DMS79 (cell line): ENCODE results near the gene DNAH2.
"Not testable (repeated sequence)": the region's sequence is repeated elsewhere in the genome, so short reads cannot be mapped to it uniquely, and the experiment has no call there.

Experiments
- DNase-seq: peaks from one replicate; lab custom pipeline; 2025; lab: John Stamatoyannopoulos, UW

DNAH2 gene

DNA sequence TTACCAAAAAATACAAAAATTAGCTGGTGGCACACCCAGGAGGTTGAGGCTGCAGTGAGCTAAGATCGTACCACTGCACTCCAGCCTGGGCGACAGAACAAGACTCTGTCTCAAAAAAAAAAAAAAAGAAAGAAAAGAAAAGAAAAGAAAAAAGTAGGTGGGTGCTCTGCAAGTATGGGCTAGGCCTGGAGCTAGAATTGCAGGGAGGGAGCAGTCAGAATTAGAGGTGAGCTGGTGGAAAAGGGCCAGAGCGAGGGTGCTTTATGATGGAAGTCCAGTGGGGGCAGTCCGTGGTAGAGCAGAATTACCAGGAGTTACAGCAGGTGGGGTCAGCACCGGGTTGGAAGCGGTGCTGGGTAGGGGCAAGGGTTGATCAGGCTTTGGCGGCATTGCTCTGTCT is 59.5 kb downstream of the DNAH2 start:
- DNase-seq = no peak

DNA sequence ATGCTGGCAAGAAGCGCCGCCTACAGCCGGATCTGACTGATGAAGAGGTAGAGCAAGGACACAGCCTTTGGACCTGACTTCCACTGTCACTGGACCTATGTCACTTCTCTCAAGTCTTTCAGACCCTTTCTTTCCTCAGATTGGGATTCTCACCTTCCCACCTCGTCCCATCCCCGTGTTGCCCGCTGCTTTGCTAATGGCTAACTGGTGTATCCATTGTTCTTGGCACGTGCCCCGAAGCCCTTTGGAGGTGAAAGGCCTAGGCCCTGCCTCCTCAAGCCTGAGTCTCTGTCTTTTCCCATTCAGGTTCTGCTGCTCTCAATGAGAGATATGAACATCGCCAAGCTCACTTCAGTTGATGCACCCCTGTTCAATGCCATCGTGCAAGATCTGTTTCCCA is 63.2 kb downstream of the DNAH2 start:
- no peak for DNase-seq

DNA sequence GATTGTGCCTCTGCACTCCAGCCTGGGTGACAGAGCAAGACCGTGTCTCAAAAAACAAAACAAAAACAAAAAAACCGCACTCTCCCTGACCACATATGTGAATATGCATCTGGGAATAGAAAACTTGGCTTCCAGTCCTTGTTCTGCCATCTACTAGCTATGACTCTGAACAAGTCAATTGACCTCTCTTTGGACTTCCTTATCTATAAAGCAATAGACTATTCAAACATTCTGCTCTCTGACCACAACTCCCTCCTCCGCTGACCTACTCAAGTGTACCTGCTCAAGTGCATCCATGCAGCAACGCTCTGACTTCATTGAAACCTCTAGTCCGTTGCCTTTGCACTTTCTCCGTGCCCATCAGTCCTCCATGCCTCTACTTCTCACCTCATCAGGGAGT is 63.9 kb downstream of the DNAH2 start:
- no peak for DNase-seq

GRCh38 chr17:7782240-7782639 is 64.7 kb downstream of the DNAH2 start:
- no peak for DNase-seq

GRCh38 chr17:7786866-7787265 is 69.3 kb downstream of the DNAH2 start:
- no peak for DNase-seq

- DNase-seq = no peak
Measured at GRCh38 chr17:7789131-7789530, 71.6 kb downstream of the DNAH2 start.

DNA sequence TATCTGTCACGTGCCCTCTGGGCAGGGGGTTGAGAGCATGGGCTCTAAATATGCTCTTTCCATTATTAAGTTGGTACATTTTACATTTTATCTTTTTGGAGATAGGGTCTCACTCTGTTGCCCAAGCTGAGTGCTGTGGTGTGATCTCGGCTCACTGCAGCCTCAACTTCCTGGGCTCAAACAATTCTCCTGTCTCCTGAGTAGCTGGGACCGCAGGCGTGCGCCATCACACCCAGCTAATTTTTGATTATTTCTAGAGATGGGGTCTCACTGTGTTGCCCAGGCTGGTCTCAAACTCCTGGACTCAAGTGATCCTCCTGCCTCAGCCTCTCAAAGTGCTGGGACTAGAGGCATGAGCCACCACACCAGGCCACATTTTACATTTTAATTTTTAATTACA is 72.6 kb downstream of the DNAH2 start:
- no peak for DNase-seq

DNA sequence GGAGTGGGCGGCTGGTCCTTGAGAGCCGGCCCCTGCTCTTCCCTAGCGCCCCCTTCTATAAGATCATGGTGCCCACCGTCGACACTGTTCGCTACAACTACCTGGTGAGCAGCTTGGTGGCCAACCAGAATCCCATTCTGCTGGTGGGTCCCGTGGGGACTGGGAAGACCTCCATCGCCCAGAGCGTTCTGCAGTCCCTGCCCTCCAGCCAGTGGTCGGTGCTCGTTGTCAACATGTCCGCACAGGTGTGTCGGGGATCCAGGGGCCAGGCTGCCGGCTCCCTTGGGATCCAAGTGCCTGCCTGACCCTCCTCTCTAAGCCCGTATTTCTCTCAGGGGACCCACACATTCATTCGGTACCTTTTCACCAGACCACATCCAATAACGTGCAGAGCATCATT is 75.1 kb downstream of the DNAH2 start:
- no peak for DNase-seq

DNA sequence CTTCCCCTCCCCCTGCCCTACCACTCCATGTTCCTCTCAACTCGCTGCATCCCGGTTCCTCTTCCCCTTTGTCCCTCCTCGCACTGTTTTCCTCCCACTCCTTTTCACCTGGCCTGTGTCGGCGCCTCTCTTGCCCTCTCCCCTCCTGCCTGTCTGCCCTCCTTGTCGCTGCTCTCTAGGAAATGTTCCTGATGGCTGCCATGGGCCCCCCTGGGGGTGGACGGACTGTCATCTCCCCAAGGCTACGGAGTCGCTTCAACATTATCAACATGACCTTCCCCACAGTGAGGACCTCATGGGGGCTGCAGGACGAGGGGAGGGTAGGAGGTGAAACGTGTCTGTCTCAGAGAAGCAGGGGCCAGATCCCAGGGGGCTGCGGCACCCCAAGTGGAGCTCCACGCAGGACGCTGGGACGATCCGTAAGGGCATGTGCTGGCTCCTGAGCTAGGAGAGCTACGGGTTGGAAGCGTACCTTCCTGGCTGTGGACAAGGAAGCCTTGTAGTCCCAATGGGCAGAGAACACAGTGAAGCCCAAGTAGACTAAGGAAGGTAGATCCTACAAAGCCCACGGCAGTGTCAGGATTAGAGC is 76.6 kb downstream of the DNAH2 start:
- DNase-seq = no peak

- no peak for DNase-seq
Measured at GRCh38 chr17:7797976-7798375, 80.4 kb downstream of the DNAH2 start.

GRCh38 chr17:7798839-7799238 is 81.3 kb downstream of the DNAH2 start:
- no peak for DNase-seq

DNA sequence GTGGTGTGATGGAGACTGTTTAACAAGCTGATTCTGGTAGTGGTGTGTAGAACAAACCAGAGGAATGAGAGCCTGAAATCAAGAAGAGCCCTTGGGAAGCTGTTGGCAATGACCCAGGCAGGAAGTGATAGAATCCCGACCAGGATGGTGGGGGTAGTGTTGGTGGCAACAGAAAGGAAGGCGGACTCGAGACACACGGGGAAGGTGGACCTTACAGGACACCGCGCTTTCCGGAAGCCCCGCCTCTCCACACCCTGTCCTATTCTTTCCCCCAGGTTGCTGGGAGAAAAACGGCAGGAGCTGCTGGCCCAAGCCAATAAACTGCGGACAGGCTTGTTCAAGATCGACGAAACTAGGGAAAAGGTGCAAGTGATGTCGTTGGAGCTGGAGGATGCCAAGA is 86.4 kb downstream of the DNAH2 start:
- no peak for DNase-seq

DNA sequence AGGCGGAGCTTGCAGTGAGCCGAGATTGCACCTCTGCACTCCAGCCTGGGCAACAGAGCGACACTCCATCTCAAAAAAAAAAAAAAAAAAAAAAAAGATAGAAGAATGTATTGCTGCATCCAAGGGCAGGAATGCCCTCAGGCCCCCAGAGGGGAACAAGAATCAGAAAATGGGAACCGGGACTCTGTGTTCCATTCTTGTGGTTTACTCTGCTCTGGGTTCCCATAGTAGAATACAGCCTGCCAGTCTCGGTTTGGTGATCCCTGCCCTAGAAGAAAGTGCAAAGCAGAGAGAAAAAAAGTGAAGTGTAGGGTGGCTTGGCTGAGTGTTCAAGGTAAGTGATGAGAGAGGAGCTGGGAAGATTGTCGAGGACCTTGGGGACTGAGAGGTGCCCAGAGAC is 89.0 kb downstream of the DNAH2 start:
- no peak for DNase-seq

- no peak for DNase-seq
Measured at GRCh38 chr17:7807206-7807605, 89.7 kb downstream of the DNAH2 start.

DNA sequence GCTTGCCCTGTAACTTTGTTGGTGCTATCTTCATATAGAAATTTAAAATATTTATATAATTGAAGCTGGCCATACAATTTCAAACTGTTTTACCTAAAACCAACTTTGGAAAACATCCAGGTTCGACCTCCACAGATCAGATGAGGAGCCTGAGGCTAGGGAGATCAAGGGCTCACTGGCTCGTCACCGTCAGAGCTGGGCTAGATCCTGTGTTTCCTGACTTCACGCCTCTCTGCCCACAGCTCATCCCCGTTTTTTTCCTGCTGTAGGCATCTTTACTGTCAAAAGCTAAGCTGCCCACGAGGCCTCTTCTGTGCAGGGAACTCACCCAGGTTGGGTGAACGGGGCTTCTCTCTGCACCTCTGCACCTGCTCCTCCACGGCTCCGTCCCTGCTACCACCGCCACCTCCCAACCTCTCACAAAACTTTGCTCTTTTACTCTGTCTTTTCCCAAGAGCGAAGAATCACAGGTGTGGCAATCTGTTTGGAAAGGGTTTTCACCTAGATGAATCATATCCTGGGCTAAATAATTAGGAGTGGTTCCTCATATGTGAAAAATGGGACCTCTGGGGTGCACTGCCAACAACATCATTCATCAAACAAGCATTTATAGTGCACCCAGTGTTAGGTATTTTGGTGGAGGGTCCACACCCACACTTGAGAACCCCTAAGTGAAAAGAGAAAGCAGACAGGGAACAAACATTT is 91.7 kb downstream of the DNAH2 start:
- DNase-seq = no peak

DNA sequence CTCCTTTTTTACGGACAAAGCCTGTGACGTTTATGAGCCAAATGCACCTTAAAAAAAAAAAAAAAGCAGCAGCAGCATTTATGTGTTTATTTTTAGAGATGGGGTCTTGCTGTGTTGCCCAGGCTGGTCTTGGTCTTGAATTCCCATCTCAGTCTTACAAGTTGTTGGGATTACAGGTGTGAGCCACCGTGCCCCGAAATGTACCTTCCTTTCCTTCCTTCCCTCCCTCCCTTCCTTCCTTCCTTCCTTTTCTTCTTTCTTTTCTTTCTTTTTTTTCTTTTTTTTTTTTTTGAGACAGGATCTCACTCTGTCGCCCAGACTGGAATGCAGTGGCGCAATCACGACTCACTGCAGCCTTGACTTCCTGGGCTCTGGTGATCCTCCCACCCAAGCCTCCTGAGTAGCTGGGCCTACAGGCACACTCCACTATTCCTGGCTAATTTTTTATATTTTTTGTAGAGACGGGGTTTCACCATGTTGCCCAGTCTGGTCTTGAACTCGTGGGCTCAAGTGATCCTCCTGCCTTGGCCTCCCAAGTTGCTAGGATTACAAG is 92.3 kb downstream of the DNAH2 start:
- not testable (repeated sequence) for DNase-seq

GRCh38 chr17:7811251-7811650 is 93.7 kb downstream of the DNAH2 start:
- no peak for DNase-seq

DNA sequence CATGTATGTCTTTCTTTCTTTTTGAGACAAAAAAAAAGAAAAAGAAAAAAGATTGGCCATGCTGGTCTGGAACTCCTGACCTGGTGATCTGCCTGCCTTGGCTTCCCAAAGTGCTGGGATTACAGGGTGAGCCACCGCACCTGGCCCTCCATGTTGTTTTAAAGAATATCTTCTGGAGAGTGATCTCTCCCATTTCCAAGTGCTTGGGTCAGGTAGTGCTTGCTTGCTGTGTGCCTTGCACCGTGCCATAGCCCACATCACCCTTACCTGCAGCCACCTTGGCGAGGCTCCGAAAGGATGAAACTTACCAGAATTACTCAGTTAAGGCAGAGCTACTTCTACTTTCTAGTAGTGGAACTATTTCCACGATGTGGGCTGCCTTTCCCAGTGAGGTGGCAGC is 97.4 kb downstream of the DNAH2 start:
- DNase-seq = no peak

GRCh38 chr17:7816926-7817642 is 99.5 kb downstream of the DNAH2 start:
- DNase-seq = no peak

GRCh38 chr17:7817643-7817964 is 100.1 kb downstream of the DNAH2 start:
- no peak for DNase-seq

DNA sequence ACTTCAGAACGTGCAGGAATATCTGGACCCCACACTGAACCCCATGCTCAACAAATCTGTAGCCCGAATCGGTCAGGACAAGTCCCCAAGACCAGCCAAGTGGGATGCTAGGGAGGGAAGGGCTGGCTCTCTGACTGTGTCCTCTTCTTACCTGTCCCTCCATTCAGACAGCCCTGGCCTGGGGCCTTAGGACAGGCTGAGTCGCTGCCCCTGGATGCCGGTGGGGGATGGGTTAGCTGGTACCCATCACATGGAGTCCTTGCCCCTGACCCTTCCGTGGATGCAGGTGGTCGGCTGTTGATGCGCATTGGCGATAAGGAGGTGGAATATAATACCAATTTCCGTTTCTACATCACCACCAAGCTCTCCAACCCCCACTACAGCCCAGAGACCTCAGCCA is 100.5 kb downstream of the DNAH2 start:
- DNase-seq = no peak

DNA sequence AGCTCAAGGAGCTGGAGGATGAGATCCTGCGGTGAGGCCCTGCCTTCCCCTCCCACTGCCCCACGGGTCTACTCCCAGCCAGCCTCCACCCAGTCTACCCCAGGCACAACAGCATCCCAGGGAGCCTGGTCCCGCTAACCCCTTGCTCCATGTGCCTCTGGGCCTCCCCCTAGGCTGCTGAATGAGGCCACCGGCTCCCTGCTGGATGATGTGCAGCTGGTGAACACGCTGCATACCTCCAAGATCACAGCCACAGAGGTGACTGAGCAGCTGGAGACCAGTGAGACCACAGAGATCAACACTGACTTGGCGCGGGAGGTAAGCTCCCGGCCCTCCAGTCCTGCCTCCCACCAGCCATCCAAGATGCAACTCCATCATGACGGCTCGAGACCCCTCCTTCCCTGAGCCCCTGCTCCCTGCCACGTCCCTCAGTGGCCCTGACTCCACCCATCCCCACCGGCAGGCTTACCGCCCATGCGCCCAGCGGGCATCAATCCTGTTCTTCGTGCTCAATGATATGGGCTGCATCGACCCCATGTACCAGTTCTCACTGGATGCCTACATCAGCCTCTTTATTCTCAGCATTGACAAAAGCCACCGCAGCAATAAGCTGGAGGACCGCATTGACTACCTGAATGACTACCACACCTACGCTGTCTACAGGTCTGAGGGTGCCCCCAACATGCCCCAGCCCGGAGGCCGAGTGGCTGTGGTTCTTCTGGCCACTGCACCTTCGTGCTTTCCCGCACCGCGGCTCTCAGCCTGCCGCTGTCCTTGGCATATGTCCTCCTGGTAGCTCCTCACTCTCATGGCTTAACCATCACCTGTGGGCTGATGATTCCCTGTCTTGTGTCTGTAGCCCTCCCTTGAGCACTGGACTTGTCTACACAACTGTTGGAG is 101.5 kb downstream of the DNAH2 start:
- DNase-seq = no peak
